Gastrocnemius medialis (tissue), 4 donors: Measurements from ENCODE around the gene XPR1. TPM values are rescaled to one million over a fixed set of nuclear protein-coding genes. Genes with fewer than 3 reads are reported as not detected.

Experiments used
- ATAC-seq, 2 donors: fragments of 150-250 bp; one replicate each; pipeline ENCODE4 v1.9.1; 2016
- DNase-seq, 2 donors: peaks; one replicate each; pipeline ENCODE4 v3.0.0-alpha.2; 2019
- H3K27ac ChIP-seq, 4 donors: fragments of 200-600 bp; sonication (generic); 1 replicate in 1 of 4; 2 replicates in 3 of 4; pipeline ENCODE4 v1.5.1; 2016 to 2018; ENCODE audit warnings: mild to moderate bottlenecking in 2 of 4, moderate library complexity in 1 of 4
- H3K27me3 ChIP-seq, 3 donors: fragments of 200-600 bp; sonication (generic) in 2 of 3; 1 replicate in 1 of 3; 2 replicates in 2 of 3; pipeline versions ENCODE4 v1.5.1 to v1.6.0; 2016 to 2019; ENCODE audit warnings: mild to moderate bottlenecking in 1 of 3, moderate library complexity in 1 of 3
- H3K36me3 ChIP-seq, 2 donors: fragments of 200-600 bp; sonication (generic) in 1 of 2; one replicate each; pipeline ENCODE4 v1.5.1; 2017 to 2018
- H3K4me1 ChIP-seq, 2 donors: fragments of 200-600 bp; sonication (generic) in 1 of 2; one replicate each; pipeline ENCODE4 v1.5.1; 2016 to 2017; ENCODE audit warnings: mild to moderate bottlenecking in 2 of 2
- H3K4me3 ChIP-seq, 4 donors: fragments of 200-600 bp; sonication (generic) in 3 of 4; 1 replicate in 1 of 4; 2 replicates in 3 of 4; pipeline ENCODE4 v1.5.1; 2016 to 2019; ENCODE audit warnings: mild to moderate bottlenecking in 2 of 4
- H3K9me3 ChIP-seq, 3 donors: fragments of 200-600 bp; sonication (generic) in 2 of 3; 1 replicate in 1 of 3; 2 replicates in 2 of 3; pipeline ENCODE4 v1.5.1; 2016 to 2019
- CTCF ChIP-seq, 5 experiments: fragments of 450-650 bp in 3 of 5; fragments of 200-600 bp in 2 of 5; sonication (generic) in 2 of 5; IDR thresholded peaks in 4 of 5; conservative IDR thresholded peaks in 1 of 5; 1 replicate in 4 of 5; 2 replicates in 1 of 5; pipeline ENCODE4 v1.5.1; 2016 to 2019; ENCODE audit warnings: antibody characterized with exemption in 5 of 5, mild to moderate bottlenecking in 3 of 5, moderate library complexity in 3 of 5
- POLR2A ChIP-seq, 2 donors: fragments of 450-650 bp; IDR thresholded peaks; one replicate each; pipeline ENCODE4 v1.6.1; 2017; ENCODE audit warnings: antibody characterized with exemption in 2 of 2, mild to moderate bottlenecking in 2 of 2, moderate library complexity in 2 of 2
- in situ Hi-C, 4 donors: fragments of 200-750 bp; cut with MboI; loops; one replicate each; pipeline versions ENCODE4 v1.15.0 to v1.8.0; 2017; ENCODE audit warnings: low sequenced_read_pairs in 4 of 4
- intact Hi-C: fragments of 100-400 bp; cut with DNase I; formaldehyde crosslinking; loops from one replicate; pipeline ENCODE4 v1.15.1; 2023; ENCODE audit warnings: low total_unique reads
- total RNA-seq, 4 donors: library from RNA; depleted of rRNA; stranded (reverse); fragments of >200 nt; gene quantifications; one replicate each; pipeline versions ENCODE4 v1.1.0 to v1.2.3, GENCODE V29; 2016

The XPR1 gene
- total RNA-seq, 4 donors from 2014 or later: 14.5 to 24.9 (median 18.6) TPM

GRCh38 chr1:180796897-180797640 lies 165.2 kb downstream of the XPR1 start:
- Histone ChIP-seq H3K36me3 (no peaks in the 10 kb centered on the region), H3K9me3 (no peaks in the 10 kb centered on the region), H3K4me3 (no peak overlapping the region), H3K27ac (no peak overlapping the region), H3K4me1 (peaks cover 0 to 8% of the 10 kb centered on the region in 2 donors), H3K27me3 (no peaks in the 10 kb centered on the region)
- DNase-seq: no peak
- intact Hi-C loops: no loop called here
- no peak for TF ChIP-seq POLR2A (IDR thresholded peaks at IDR 0.05)
- TF ChIP-seq CTCF (IDR thresholded peaks at IDR 0.05 in 4 of 5, conservative IDR thresholded peaks at IDR 0.05 in 1 of 5): no peak
- no peak for ATAC-seq
- in situ Hi-C loops: no loop called here

- no peak for ATAC-seq
- in situ Hi-C loops: no loop called here
- no peak overlapping the region for H3K4me3 ChIP-seq
- H3K9me3 ChIP-seq: no peaks in the 10 kb centered on the region
- H3K27ac ChIP-seq: no peak overlapping the region
- TF ChIP-seq CTCF (IDR thresholded peaks at IDR 0.05 in 4 of 5, conservative IDR thresholded peaks at IDR 0.05 in 1 of 5) (no peak), POLR2A (IDR thresholded peaks at IDR 0.05) (no peak)
- no peaks in the 10 kb centered on the region for H3K36me3 ChIP-seq
- H3K4me1 ChIP-seq: no peaks in the 10 kb centered on the region
- DNase-seq: no peak
- no peaks in the 10 kb centered on the region for H3K27me3 ChIP-seq
- intact Hi-C loops: no loop called here
Measured at GRCh38 chr1:180800945-180801344, 169.1 kb downstream of the XPR1 start.

- Histone ChIP-seq H3K27me3 (no peaks in the 10 kb centered on the region), H3K9me3 (no peaks in the 10 kb centered on the region), H3K36me3 (peaks cover 0 to 6% of the 10 kb centered on the region in 2 donors), H3K4me1 (no peaks in the 10 kb centered on the region), H3K27ac (no peak overlapping the region), H3K4me3 (no peak overlapping the region)
- TF ChIP-seq POLR2A (IDR thresholded peaks at IDR 0.05): no peak
- ATAC-seq (no peak), DNase-seq (no peak)
- in situ Hi-C loops: no loop called here
- intact Hi-C loops: no loop called here
Measured at GRCh38 chr1:180802813-180803212, 171.0 kb downstream of the XPR1 start.

GRCh38 chr1:180805316-180805715 lies 173.5 kb downstream of the XPR1 start:
- intact Hi-C loops: no loop called here
- no peak for TF ChIP-seq POLR2A (IDR thresholded peaks at IDR 0.05)
- TF ChIP-seq CTCF (IDR thresholded peaks at IDR 0.05 in 4 of 5, conservative IDR thresholded peaks at IDR 0.05 in 1 of 5): no peak
- Histone ChIP-seq H3K4me1 (no peaks in the 10 kb centered on the region), H3K27me3 (no peaks in the 10 kb centered on the region), H3K27ac (no peak overlapping the region), H3K9me3 (no peaks in the 10 kb centered on the region), H3K4me3 (no peak overlapping the region), H3K36me3 (peaks cover 0 to 6% of the 10 kb centered on the region in 2 donors)
- no peak for DNase-seq
- in situ Hi-C loops: no loop called here
- ATAC-seq: no peak

GRCh38 chr1:180811298-180811697 lies 179.5 kb downstream of the XPR1 start:
- H3K4me1 ChIP-seq: no peaks in the 10 kb centered on the region
- DNase-seq (no peak), ATAC-seq (no peak)
- TF ChIP-seq CTCF (IDR thresholded peaks at IDR 0.05 in 4 of 5, conservative IDR thresholded peaks at IDR 0.05 in 1 of 5): no peak
- TF ChIP-seq POLR2A (IDR thresholded peaks at IDR 0.05): no peak
- peaks cover 0 to 7% of the 10 kb centered on the region in 2 donors for H3K36me3 ChIP-seq
- H3K9me3 ChIP-seq: no peaks in the 10 kb centered on the region
- intact Hi-C loops: no loop called here
- H3K27me3 ChIP-seq: no peaks in the 10 kb centered on the region
- in situ Hi-C loops: no loop called here
- no peak overlapping the region for H3K4me3 ChIP-seq
- no peak overlapping the region for H3K27ac ChIP-seq
